HG02642 (cell line): ENCODE results near the gene ELAPOR2.
A peak's percentile ranks its signal among the peaks of the same experiment; 100 is the strongest.
"Not testable (repeated sequence)": the region's sequence is repeated elsewhere in the genome, so short reads cannot be mapped to it uniquely, and the experiment has no call there.

Experiments used
- ATAC-seq: cut with Tn5 transposase; IDR thresholded peaks from one replicate; pipeline ENCODE4 v1.9.1; 2021; ENCODE audit warnings: mild to moderate bottlenecking; ENCODE audit not compliant: unreplicated experiment, poor library complexity

ELAPOR2 gene

GRCh38 chr7:87059525-87060287 is at the start of gene ELAPOR2:
Gene ELAPOR2 (minus strand): TSS chr7:87059654. CDS start chr7:87059513, 141 bp downstream.
- ATAC-seq = peak; percentile 96

DNA sequence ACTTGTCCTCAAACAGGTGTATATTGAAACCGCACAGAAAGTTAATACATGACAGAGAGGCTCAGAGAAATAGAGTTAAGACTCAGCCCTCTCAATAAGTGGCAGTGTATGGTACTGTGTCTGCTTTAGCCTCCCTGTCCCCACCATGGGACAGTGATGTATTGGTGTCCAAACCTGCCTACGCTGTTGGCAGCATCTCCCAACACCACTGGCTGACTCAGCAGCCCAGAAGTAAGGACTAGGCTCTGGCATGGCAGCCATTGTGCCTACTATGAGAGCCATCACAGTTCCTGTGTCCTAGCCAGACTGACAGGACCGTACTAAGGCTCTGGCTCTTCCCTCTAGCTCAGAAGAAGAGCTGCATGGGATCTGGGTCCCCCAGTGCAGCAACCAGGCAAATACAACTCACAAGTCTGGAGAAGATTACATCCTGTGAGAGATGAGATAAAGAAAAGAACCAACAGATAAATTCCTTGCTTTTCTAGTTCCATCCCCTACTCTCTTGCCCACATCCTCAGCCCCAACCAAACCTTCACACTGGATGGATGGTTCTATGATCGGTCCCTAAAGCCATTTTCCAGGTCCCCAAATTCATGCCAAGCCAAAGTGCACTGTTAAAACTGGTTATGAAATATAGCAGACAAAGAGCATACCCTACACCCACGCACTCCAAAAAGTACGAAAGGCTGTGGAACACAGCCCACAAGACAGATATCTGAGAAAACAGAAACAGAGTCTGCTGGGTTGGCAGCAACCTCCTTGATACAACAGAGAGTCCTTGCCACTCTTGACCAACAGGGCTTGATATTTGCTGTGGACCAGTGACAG is 48.7 kb upstream of the ELAPOR2 start:
- no peak for ATAC-seq

DNA sequence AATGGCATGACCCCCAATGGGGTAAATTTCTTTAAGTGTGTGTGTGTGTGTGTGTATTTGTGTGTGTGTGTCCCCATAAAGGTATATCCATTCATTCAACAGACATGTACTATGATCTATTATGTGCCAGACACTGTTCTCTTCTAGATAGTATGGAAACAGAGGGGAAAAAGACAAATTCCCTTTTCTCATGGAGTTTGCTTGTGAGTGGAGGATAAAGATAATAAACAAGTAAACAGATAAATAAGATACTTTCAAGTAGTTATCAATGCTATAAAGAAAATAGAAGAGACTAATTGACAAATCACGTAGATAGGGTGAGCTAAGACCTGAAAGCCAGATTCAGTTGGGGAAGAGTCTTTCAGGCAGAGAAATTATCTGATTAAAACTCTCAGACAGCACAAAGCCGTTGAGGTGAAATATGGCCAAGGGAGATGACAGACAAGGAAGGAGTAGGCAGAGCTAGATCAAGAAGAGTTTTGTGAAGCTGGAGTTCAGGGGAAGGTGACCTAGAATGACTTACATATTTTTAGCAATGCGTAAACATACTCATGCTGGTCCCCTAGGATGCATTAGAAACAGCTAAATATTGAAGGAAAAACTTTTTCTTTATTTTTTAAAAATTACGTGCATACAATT is 47.6 kb upstream of the ELAPOR2 start:
- no peak for ATAC-seq

GRCh38 chr7:87105401-87105800 is 45.9 kb upstream of the ELAPOR2 start:
- ATAC-seq = no peak

GRCh38 chr7:87100326-87100725 is 40.9 kb upstream of the ELAPOR2 start:
- ATAC-seq = no peak

DNA sequence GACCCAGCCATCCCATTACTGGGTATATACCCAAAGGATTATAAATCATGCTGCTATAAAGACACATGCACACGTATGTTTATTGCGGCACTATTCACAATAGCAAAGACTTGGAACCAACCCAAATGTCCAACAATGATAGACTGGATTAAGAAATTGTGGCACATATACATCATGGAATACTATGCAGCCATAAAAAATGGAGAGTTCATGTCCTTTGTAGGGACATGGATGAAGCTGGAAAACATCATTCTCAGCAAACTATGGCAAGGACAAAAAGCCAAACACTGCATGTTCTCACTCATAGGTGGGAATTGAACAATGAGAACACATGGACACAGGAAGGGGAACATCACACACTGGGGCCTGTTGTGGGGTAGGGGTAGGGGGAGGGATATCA is 37.9 kb upstream of the ELAPOR2 start:
- not testable (repeated sequence) for ATAC-seq

DNA sequence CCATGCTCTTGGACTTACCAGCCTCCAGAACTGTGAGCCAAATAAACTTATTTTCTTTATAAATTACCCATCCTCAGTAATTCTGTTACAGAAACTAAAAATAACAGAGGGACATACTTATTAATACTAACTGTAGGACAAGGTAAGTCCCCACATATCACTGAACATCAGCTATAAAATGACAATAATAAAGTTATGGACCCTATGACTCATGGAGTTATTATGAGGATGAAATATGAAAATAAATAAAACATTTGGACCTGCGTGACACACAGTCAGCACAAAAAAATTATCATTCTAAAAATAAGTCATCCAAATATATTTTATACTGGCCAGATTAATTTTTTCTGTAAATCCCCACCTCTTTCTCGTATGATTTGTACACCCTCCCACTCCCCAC is 34.9 kb upstream of the ELAPOR2 start:
- no peak for ATAC-seq

DNA sequence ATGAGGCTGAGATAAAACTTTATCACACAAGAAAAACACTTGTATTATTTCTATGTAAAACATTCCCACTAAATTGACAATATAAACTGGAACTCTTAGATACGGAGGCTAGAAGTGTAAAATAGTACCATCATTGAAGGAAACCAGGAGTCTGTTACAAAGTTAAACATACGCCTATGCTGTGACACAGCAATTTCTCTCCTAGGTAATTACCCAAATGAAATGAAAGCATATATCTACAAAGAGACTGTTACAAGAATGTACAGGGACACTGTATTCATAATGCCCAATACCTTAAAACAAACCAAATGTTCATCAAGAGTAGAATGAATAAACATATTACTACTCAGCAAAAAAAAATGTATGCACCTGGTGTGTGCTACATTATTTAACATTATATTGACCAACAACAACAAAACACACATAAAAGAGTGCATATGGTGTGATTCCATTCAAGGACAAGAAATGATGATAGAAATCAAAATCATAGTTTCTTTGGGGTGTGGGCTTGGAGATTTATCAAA is 33.2 kb upstream of the ELAPOR2 start:
- no peak for ATAC-seq

DNA sequence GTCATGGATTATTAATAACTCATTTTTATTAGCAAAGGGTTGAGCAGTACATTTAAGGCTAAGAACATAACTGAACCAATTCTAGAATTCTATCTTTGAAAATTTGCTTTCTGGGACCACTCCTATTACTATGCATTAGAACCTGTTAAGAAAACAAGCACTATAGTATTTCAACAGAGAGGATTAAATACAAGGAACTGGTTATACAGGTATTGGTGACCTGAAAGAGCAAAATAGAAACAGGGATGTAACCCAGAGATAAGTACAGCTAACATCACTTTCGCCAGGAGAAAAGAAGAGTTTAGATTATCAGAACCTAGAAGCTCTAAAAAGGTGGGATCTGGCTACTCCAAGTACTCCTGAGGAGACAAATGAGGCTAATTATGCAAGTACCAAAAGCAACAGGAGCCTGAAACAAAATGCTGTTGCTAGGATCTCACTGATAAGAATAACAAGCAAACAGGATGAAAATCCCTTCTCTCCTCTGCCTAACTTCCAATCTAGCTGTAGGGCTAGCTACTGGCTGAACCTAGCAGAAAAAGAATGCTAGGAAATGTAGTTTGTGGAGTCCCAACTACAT is 32.1 kb upstream of the ELAPOR2 start:
- ATAC-seq = no peak

GRCh38 chr7:87083865-87084519 is 24.5 kb upstream of the ELAPOR2 start:
- ATAC-seq = no peak

DNA sequence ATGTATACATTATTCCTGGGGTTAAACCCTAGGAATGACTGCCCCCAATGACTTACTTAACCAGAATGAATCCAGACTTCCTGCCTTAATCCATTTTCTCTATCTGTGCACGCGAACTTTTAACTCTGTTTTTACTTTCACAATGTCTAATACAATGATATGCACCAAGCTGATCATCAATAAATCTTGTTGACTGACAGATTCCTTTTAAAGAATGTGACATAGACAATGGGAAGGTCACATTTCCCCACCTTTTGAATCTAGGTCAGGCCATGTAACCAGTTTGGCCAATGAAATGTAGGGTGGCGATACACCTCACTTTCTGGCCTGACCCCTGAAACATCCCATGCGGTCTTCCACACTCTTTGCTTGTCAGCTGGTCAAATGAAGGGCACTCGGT is 23.2 kb upstream of the ELAPOR2 start:
- ATAC-seq = no peak

- peak; percentile 84 for ATAC-seq
Observed at GRCh38 chr7:87075671-87076404, 16.4 kb upstream of the ELAPOR2 start.

DNA sequence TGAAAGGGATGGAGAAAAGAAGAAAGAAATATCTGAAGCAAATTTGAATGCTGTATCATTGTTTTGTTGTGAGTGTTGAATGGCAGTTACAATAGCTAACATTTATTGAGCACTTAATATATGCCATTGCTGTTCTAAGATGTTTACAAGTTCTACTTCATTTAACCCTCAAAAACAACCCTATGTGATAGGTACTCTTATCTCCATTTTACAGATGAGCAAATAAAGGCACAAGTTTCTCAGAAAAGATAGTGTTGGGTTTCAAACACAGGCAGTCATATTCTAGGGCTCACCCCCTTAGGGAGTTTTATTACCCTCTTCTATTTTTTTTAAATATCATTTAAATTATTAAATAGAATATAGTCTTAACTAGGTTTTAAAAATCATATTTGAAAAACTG is 8.3 kb upstream of the ELAPOR2 start:
- no peak for ATAC-seq

DNA sequence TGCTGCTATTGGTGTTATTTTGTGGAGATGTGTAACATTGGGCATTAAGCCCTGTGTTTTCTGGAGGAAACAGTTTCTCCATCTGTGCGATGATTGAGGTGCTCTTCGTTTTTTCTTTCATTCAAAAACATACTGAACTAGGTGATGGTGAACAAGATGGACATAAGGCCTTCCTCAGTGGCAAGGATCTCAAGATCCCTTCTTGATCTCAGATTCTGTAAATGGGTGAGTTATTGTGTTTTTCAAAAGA is 759 bp upstream of the ELAPOR2 start:
- ATAC-seq = no peak

GRCh38 chr7:87058744-87059524 is 520 bp downstream of the ELAPOR2 start:
- peak; percentile 57 for ATAC-seq

GRCh38 chr7:87057210-87057609 is 2.2 kb downstream of the ELAPOR2 start:
- no peak for ATAC-seq

- no peak for ATAC-seq
Observed at GRCh38 chr7:87056346-87056745, 3.1 kb downstream of the ELAPOR2 start.

DNA sequence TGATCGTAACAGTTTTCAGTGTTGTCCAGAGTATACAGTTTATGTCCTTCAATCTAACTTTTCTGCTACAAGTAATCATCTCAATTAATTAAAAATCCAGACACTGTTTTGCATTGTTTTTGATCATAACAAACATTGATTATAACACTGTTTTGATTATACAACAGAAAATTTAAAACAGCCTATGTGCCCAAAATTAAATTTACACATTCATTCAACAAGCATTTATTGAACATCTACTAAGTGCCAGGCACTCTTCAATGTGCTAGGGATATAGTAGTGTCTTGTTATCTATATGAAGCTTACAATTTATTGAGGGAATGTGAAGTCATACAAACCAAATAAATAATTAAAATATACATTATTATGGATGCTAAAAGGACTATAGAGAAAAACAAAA is 10.6 kb downstream of the ELAPOR2 start:
- no peak for ATAC-seq

- ATAC-seq = no peak
Observed at GRCh38 chr7:87046456-87046855, 13.0 kb downstream of the ELAPOR2 start.
